HG02885 (cell line): Measurements from ENCODE around the gene MMP11.

Experiments
- ATAC-seq: cut with Tn5 transposase; IDR thresholded peaks from one replicate; pipeline ENCODE4 v1.9.1; 2021; ENCODE audit warnings: mild to moderate bottlenecking; ENCODE audit not compliant: unreplicated experiment, poor library complexity

Gene MMP11

DNA sequence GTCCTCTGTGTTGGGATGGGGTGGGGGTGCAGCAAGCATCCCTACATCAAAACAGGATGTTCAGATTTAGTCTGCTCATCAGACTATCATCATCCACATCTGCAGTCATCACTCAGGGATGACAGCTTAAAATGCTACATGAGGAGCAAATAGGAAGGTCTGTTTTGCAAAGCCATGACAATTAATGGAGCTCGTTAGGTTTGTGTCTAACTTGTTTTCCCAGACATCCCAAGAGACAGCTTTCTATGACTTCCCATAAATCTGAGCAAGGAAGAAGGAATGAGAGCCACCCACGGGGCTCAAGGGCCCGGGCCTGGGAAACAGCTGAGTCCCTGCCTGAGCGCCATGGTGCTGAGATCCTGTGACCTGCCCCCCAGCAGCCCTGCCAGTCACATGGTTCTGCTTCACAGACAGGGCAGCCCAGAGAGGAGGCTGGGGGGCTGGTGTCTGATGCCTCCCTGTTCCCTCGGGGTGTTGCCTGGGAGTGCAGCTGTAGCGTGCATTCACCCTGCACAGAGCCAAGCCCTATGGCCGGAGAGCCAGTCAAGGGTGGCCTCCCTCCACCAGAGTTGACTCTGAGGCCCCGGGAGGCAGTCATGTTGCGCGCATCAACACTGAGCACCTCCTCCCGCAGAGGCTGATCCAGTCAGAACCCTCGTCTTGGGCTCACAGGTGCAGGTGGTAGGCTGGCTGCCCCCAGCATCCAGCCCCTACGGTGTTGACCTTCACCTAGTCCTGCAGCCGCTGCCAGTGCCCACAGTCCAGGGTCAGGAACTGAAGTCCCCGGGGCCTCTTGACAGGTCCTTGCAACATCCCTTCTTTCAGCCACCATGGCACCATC is 54.1 kb downstream of the MMP11 start:
- ATAC-seq = no peak

- no peak for ATAC-seq
Observed at GRCh38 chr22:23827351-23827995, 54.8 kb downstream of the MMP11 start.

- ATAC-seq = no peak
Observed at GRCh38 chr22:23828800-23829680, 56.4 kb downstream of the MMP11 start.

DNA sequence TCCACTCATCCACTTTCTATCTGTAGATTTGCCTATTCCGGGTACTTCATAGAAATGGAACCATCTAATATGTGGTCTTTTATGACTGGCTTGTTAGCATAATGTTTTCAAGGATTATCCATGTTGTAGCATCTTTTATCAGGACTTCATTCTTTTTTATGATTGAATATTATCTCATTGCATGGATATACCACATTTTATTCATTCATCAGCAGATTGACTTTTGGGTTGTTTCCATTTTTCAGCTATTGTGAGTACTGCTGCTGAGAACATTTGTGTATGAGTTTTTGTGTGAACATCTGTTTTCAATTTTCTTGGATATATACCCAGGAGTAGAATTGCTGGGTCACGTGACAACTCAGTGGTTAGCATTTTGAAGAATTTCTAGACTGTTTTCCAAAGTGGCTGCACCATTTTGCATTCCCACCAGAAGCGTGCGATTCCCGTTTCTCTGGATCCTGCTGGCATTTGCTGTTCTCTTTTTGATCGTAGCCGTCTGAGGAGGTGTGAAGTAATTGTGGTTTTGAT is 57.3 kb downstream of the MMP11 start:
- ATAC-seq = no peak

DNA sequence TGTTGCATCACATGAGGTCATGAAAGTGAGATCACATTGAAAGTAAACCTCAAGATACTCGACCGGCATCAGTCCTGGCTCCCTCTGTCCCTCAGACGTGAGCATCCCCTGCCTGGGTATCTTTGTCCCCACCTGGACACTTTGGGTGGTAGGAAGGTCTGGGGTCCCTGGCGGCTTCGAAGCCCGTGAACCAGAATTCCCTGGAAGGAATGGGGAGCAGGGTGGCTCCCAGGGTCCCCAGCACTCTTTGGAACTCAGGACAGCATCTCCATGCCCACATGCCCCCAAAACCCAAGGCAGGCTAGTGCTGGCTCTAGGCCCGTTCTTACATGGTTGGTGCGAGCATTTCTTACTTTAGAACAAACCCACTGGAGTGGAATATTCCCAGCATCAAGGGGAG is 58.6 kb downstream of the MMP11 start:
- ATAC-seq = no peak

GRCh38 chr22:23831781-23832180 is 59.1 kb downstream of the MMP11 start:
- ATAC-seq = no peak

- ATAC-seq = no peak
Observed at GRCh38 chr22:23832226-23833016, 59.8 kb downstream of the MMP11 start.

DNA sequence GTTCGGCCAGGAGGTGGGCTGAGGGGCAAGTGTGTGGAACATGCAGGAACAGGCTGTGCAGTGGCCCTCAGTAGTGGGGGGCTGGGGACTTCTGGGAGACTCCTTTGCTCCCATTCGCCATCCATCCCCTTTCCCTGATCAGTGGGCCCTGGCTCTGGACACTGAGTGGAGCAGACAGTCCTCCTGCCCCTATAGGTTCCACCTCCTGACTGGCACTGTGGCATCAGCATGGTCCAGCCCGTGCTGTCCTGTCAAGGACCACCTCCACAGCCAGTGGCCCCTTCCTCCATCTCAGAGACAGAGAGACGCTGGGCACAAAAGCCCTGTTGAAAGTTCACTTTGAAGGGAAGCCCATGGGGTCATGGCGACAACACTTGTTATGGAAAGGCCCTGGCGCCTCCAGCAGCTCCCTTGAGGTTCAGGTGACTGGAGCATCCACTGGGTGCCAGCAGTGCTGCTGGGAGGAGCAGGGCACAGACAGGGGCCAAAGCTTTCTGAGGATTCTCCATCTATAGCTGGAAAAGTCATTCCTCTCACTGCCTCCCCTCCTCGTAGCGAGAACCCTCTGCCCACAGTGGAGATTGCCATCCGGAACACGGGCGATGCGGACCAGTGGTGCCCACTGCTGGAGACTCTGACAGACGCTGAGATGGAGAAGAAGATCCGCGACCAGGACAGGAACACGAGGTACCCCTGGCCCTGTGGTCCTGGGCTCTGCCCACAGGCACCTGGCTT is 60.5 kb downstream of the MMP11 start:
- ATAC-seq = no peak
